Endothelial cell (in vitro differentiated cells): ENCODE results near the gene SAC3D1. TPM values are rescaled to one million over a fixed set of nuclear protein-coding genes. Genes with fewer than 3 reads are reported as not detected.

ENCODE experiments used
- DNase-seq: peaks from one replicate; pipeline ENCODE4 v3.0.0; 2021; ENCODE audit warnings: low spot score
- H3K27ac Mint-ChIP-seq: one replicate; pipeline ENCODE4 v1.8.0; 2021; ENCODE audit warnings: mixed read lengths, inconsistent platforms; ENCODE audit not compliant: unreplicated experiment
- H3K27me3 Mint-ChIP-seq: one replicate; pipeline ENCODE4 v1.8.0; 2021; ENCODE audit warnings: mild to moderate bottlenecking, moderate library complexity, mixed read lengths, inconsistent platforms; ENCODE audit not compliant: unreplicated experiment
- H3K36me3 Mint-ChIP-seq: one replicate; pipeline ENCODE4 v1.8.0; 2021; ENCODE audit warnings: mild to moderate bottlenecking, low read depth, mixed read lengths, inconsistent platforms; ENCODE audit not compliant: unreplicated experiment
- H3K4me1 Mint-ChIP-seq: one replicate; pipeline ENCODE4 v1.8.0; 2021; ENCODE audit warnings: mild to moderate bottlenecking, mixed read lengths, inconsistent platforms; ENCODE audit not compliant: unreplicated experiment
- H3K4me3 Mint-ChIP-seq: one replicate; pipeline ENCODE4 v1.8.0; 2021; ENCODE audit warnings: mild to moderate bottlenecking, mixed read lengths, inconsistent platforms; ENCODE audit not compliant: unreplicated experiment
- H3K9me3 Mint-ChIP-seq: one replicate; pipeline ENCODE4 v1.8.0; 2021; ENCODE audit warnings: mixed read lengths, inconsistent platforms; ENCODE audit not compliant: unreplicated experiment
- CTCF ChIP-seq: fragments of 200-600 bp; sonication (generic); IDR thresholded peaks from one replicate; pipeline ENCODE4 v1.5.0; 2021; ENCODE audit warnings: antibody characterized with exemption; ENCODE audit not compliant: unreplicated experiment
- total RNA-seq: library from RNA; stranded (reverse); fragmentation: NEBNext Ultra II Directional; extraction: Animal tissue kit (Norgen Biotek cat#: 25700); gene quantifications from one replicate; pipeline ENCODE4 v1.2.1, GENCODE V29; 2021; ENCODE audit not compliant: unreplicated experiment

The SAC3D1 gene
- total RNA-seq, 1 donor from 2014 or later = 4.8 TPM

DNA sequence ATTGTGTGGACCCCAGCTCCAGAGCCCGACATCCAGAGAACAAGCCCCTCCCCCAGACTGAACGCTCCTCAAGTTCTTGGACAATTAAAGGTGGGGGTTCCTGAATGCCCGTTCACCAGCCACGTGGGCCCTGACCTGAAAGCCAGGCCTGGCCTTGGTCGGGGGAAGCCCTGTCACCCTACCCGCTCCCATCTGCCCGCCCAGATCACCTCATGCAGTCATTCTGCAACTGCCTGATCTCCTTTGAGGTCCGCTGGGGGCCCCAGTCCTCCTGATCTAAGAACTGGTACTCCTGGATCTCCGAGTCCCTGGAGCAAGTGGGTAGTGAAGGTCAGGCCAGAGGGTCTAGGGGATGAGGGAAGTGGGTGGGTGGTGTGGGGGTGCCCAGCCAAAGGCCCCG, 26.4 kb downstream of the SAC3D1 start:
- H3K27ac Mint-ChIP-seq = no peak overlapping the region
- no peak overlapping the region for H3K4me3 Mint-ChIP-seq

DNA sequence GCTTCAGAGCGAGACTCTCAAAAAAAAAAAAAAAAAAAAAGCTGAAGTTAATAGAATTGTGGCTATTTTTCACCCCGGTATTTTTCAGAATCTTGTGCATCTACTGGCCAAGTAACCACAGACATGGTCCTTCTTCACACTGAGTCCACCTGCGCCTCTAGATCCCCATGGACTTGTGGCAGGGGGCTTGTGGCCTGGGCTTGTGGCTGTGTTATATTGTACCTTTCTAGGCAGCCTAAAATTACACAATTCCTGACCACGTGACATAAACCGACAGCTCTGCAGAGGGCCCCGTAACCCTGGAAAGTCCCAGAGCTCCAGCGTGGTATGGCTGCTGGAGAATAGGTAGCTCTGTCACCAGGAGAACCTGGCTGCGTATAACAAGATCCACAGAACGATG, 28.2 kb downstream of the SAC3D1 start:
- no peaks in the 10 kb centered on the region for H3K4me1 Mint-ChIP-seq
- H3K27ac Mint-ChIP-seq = no peak overlapping the region
- H3K4me3 Mint-ChIP-seq = no peak overlapping the region
- no peak for TF ChIP-seq CTCF
- no peaks in the 10 kb centered on the region for H3K36me3 Mint-ChIP-seq
- DNase-seq = no peak
- no peaks in the 10 kb centered on the region for H3K9me3 Mint-ChIP-seq
- H3K27me3 Mint-ChIP-seq = peaks cover 4% of the 10 kb centered on the region

More for the DNA sequence above, 26.4 kb downstream of the SAC3D1 start:
- H3K9me3 Mint-ChIP-seq = no peaks in the 10 kb centered on the region
- H3K4me1 Mint-ChIP-seq = no peaks in the 10 kb centered on the region
- H3K36me3 Mint-ChIP-seq = no peaks in the 10 kb centered on the region
- no peak for TF ChIP-seq CTCF
- H3K27me3 Mint-ChIP-seq = peaks cover 5% of the 10 kb centered on the region
- no peak for DNase-seq

DNA sequence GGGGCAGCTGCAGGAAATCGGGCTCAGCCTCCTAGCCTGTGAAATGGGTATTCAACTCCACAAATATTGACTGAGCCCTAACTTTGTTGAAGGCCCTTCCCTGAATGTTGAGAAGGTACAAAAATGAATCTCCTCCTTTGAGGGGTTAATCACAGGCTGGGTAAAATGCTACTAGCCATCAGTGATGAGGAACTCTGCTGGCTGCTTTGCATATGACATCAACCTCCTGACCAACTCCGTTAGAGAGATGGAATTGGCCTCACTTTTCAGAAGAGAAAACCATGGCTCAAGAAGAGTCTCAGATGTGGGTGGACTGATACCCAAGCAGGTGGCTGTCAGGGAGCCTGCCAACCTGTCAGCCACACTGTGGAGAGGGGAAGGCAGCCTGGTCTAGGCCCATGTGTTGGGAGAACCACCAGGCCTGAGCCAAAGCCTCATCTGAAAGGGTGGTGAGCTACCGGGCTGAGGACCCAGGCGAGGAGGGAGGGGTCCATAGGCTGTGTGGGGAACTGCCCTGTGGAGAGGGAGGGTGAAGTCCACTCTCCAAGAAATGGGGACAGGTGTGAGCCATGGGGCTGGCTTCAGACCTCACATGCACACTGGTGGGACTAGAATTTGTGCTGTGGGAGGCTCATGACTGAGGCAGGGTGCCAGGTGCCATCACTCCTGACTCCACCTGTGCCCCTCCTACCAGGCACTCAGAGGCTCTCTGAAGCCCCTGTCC, 31.1 kb downstream of the SAC3D1 start:
- H3K9me3 Mint-ChIP-seq = no peaks in the 10 kb centered on the region
- no peak overlapping the region for H3K27ac Mint-ChIP-seq
- peaks cover 1% of the 10 kb centered on the region for H3K27me3 Mint-ChIP-seq
- no peak for TF ChIP-seq CTCF
- no peaks in the 10 kb centered on the region for H3K4me1 Mint-ChIP-seq
- peaks cover 6% of the 10 kb centered on the region for H3K36me3 Mint-ChIP-seq
- no peak overlapping the region for H3K4me3 Mint-ChIP-seq
- DNase-seq = no peak

DNA sequence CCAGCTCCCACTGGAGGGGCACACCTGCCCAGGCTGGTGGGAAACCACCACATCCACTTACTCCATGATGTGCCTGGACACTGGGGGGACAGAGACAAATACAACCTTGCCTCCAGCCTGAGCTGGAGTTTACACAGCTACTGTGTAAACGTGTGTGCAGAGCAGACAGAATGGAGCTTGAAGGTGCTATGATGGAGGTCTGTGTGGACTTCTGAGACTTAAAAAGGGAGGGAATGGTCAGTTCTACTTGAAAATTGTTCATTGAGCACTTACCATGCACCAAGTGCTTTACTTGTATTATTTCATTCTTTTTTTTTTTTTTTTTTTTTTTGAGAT, 31.6 kb downstream of the SAC3D1 start:
- H3K4me1 Mint-ChIP-seq = no peaks in the 10 kb centered on the region
- H3K4me3 Mint-ChIP-seq = no peak overlapping the region
- no peak for TF ChIP-seq CTCF

DNA sequence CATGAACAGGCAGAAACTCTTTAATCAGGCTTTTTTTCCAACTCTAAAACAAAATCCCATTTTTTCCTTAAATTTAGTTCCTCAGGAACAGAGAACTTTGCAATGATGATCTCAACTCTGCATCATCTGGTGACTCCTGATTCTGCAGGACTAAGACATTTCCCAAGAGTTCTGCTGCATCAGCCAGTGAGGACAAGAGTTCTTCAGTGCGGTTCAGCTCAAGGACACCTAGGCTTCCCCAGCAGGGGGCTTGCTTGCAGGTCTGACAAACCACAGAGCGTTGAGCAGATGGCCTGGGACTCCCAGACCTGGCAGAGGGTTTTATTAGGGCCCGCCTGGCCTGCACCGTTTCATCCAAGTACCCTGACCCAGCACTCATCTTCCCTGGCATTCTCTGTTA, 36.4 kb downstream of the SAC3D1 start:
- H3K27ac Mint-ChIP-seq = no peak overlapping the region
- DNase-seq = no peak
- TF ChIP-seq CTCF = no peak
- peaks cover 10% of the 10 kb centered on the region for H3K36me3 Mint-ChIP-seq
- no peaks in the 10 kb centered on the region for H3K9me3 Mint-ChIP-seq
- peak overlapping the region; percentile 47 for H3K4me3 Mint-ChIP-seq
- peaks cover 4% of the 10 kb centered on the region for H3K27me3 Mint-ChIP-seq
- H3K4me1 Mint-ChIP-seq = no peaks in the 10 kb centered on the region

More for the DNA sequence above, 31.6 kb downstream of the SAC3D1 start:
- peaks cover 6% of the 10 kb centered on the region for H3K36me3 Mint-ChIP-seq
- no peaks in the 10 kb centered on the region for H3K9me3 Mint-ChIP-seq
- no peak overlapping the region for H3K27ac Mint-ChIP-seq
- DNase-seq = no peak
- H3K27me3 Mint-ChIP-seq = peaks cover 1% of the 10 kb centered on the region
